Trophoblast cell (in vitro differentiated cells and primary cell): Measurements from ENCODE around the gene PDE4C.

Experiments
- DNase-seq, 2 donors: peaks; one replicate each; pipeline ENCODE4 v3.0.0-alpha.2; 2016
- H2AFZ ChIP-seq: 2 replicates; pipeline ENCODE4 v1.6.1; 2013; ENCODE audit warnings: low read length, moderate library complexity, mild to moderate bottlenecking; ENCODE audit not compliant: insufficient read depth, poor library complexity
- H2AK5ac ChIP-seq: 2 replicates; pipeline ENCODE4 v1.6.1; 2013; ENCODE audit warnings: mild to moderate bottlenecking, low read length
- H2BK120ac ChIP-seq: 2 replicates; pipeline ENCODE4 v1.6.1; 2013; ENCODE audit warnings: low read length, mild to moderate bottlenecking, moderate library complexity; ENCODE audit not compliant: insufficient read depth, poor library complexity
- H2BK12ac ChIP-seq: 2 replicates; pipeline ENCODE4 v1.6.1; 2013; ENCODE audit warnings: mild to moderate bottlenecking, low read length, moderate library complexity
- H2BK5ac ChIP-seq: 2 replicates; pipeline ENCODE4 v1.6.1; 2013; ENCODE audit warnings: low read length, low read depth, moderate library complexity, mild to moderate bottlenecking; ENCODE audit not compliant: poor library complexity
- H3K14ac ChIP-seq: 2 replicates; pipeline ENCODE4 v1.6.1; 2013; ENCODE audit warnings: mild to moderate bottlenecking, low read length
- H3K18ac ChIP-seq: 2 replicates; pipeline ENCODE4 v1.6.1; 2013; ENCODE audit warnings: mild to moderate bottlenecking, low read length
- H3K23ac ChIP-seq: 2 replicates; pipeline ENCODE4 v1.6.1; 2013; ENCODE audit warnings: low read length
- H3K27ac ChIP-seq: 2 replicates; pipeline ENCODE4 v1.5.1; 2013; ENCODE audit warnings: low read depth, mild to moderate bottlenecking, inconsistent platforms, low read length, moderate library complexity
- H3K27me3 ChIP-seq: 2 replicates; pipeline ENCODE4 v1.6.1; 2013; ENCODE audit warnings: inconsistent platforms, mild to moderate bottlenecking, low read length, moderate library complexity; ENCODE audit not compliant: insufficient read depth
- H3K36me3 ChIP-seq, 2 experiments: 1 replicate in 1 of 2; 2 replicates in 1 of 2; pipeline ENCODE4 v1.6.1; 2013; ENCODE audit warnings: low read length in 2 of 2, mild to moderate bottlenecking in 2 of 2, moderate library complexity in 1 of 2; ENCODE audit not compliant: insufficient read depth in 2 of 2, control insufficient read depth in 1 of 2
- H3K4ac ChIP-seq: 2 replicates; pipeline ENCODE4 v1.6.1; 2013; ENCODE audit warnings: low read depth, mild to moderate bottlenecking, low read length, moderate library complexity
- H3K4me1 ChIP-seq, 2 experiments: 1 replicate in 1 of 2; 2 replicates in 1 of 2; pipeline ENCODE4 v1.6.1; 2013; ENCODE audit warnings: low read length in 2 of 2, mild to moderate bottlenecking in 2 of 2, moderate library complexity in 1 of 2; ENCODE audit not compliant: insufficient read depth in 2 of 2, control insufficient read depth in 1 of 2
- H3K4me2 ChIP-seq: 2 replicates; pipeline ENCODE4 v1.6.1; 2013; ENCODE audit warnings: inconsistent platforms, mild to moderate bottlenecking, low read length, moderate library complexity
- H3K4me3 ChIP-seq: 2 replicates; pipeline ENCODE4 v1.5.1; 2013; ENCODE audit warnings: mild to moderate bottlenecking, low read depth, low read length, inconsistent platforms
- H3K79me1 ChIP-seq: one replicate; pipeline ENCODE4 v1.6.1; 2013; ENCODE audit warnings: low read length
- H3K79me2 ChIP-seq: 2 replicates; pipeline ENCODE4 v1.6.1; 2013; ENCODE audit warnings: low read length, mild to moderate bottlenecking; ENCODE audit not compliant: control insufficient read depth, insufficient read depth, poor library complexity
- H3K9ac ChIP-seq: 2 replicates; pipeline ENCODE4 v1.6.1; 2013; ENCODE audit warnings: mild to moderate bottlenecking, low read length
- H3K9me3 ChIP-seq: 2 replicates; pipeline ENCODE4 v1.6.1; 2013; ENCODE audit warnings: low read depth, mild to moderate bottlenecking, control low read depth, inconsistent platforms, low read length; ENCODE audit not compliant: insufficient read depth
- H4K12ac ChIP-seq: 2 replicates; pipeline ENCODE4 v1.6.1; 2013; ENCODE audit warnings: low read depth, mild to moderate bottlenecking, low read length, moderate library complexity
- H4K8ac ChIP-seq: 2 replicates; pipeline ENCODE4 v1.6.1; 2013; ENCODE audit warnings: low read depth, mild to moderate bottlenecking, low read length, moderate library complexity
- H4K91ac ChIP-seq: one replicate; pipeline ENCODE4 v1.6.1; 2013; ENCODE audit warnings: low read depth, mild to moderate bottlenecking, low read length, moderate library complexity
- WGBS: extraction: QIAGEN DNeasy Blood & Tissue Kit; methylation state at CpG from one replicate; pipeline ENCODE4 v1.1.7; 2013; ENCODE audit warnings: missing lambda C conversion rate; ENCODE audit not compliant: insufficient read length, insufficient coverage; ENCODE audit errors: extremely low coverage; 5-methylcytosine and 5-hydroxymethylcytosine counted together

Gene PDE4C

GRCh38 chr19:18239303-18239702 is 13.1 kb upstream of the PDE4C start:
- H3K14ac ChIP-seq = no peak overlapping the region
- H3K27ac ChIP-seq = no peak overlapping the region
- H3K36me3 ChIP-seq = no peaks in the 10 kb centered on the region
- no peak overlapping the region for H3K9ac ChIP-seq
- no peak overlapping the region for H4K91ac ChIP-seq
- no peak overlapping the region for H2BK5ac ChIP-seq
- H2AFZ ChIP-seq = no peak overlapping the region
- DNase-seq = no peak
- H3K4me3 ChIP-seq = no peak overlapping the region
- H3K9me3 ChIP-seq = peaks cover 3% of the 10 kb centered on the region
- WGBS = no CpG with 5 or more reads among the region's 12 CpGs
- no peak overlapping the region for H2BK12ac ChIP-seq
- no peaks in the 10 kb centered on the region for H3K27me3 ChIP-seq
- H3K23ac ChIP-seq = no peak overlapping the region
- no peaks in the 10 kb centered on the region for H3K79me2 ChIP-seq
- no peak overlapping the region for H3K18ac ChIP-seq
- H3K4me1 ChIP-seq = no peaks in the 10 kb centered on the region
- no peaks in the 10 kb centered on the region for H3K79me1 ChIP-seq
- no peak overlapping the region for H2AK5ac ChIP-seq
- H4K8ac ChIP-seq = no peak overlapping the region
- no peak overlapping the region for H3K4me2 ChIP-seq
- H2BK120ac ChIP-seq = no peak overlapping the region
- H3K4ac ChIP-seq = no peak overlapping the region
- no peak overlapping the region for H4K12ac ChIP-seq

- Histone ChIP-seq H3K27me3 (no peaks in the 10 kb centered on the region), H3K4me3 (no peak overlapping the region), H3K4me1 (peaks cover 3 to 6% of the 10 kb centered on the region in 2 experiments), H4K12ac (no peak overlapping the region), H3K9me3 (peaks cover 6% of the 10 kb centered on the region), H3K27ac (no peak overlapping the region), H4K8ac (no peak overlapping the region), H3K14ac (no peak overlapping the region), H3K4me2 (no peak overlapping the region), H2BK12ac (no peak overlapping the region), H3K18ac (no peak overlapping the region), H2AK5ac (no peak overlapping the region), H3K79me1 (no peaks in the 10 kb centered on the region), H2BK5ac (no peak overlapping the region), H3K4ac (no peak overlapping the region), H3K79me2 (no peaks in the 10 kb centered on the region), H2AFZ (no peak overlapping the region), H3K23ac (no peak overlapping the region), H2BK120ac (no peak overlapping the region), H4K91ac (no peak overlapping the region), H3K36me3 (no peaks in the 10 kb centered on the region), H3K9ac (no peak overlapping the region)
- WGBS = no CpG with 5 or more reads among the region's 6 CpGs
- no peak for DNase-seq
Measured at GRCh38 chr19:18234194-18234593, 8.0 kb upstream of the PDE4C start.

- Histone ChIP-seq H3K4me2 (peak overlapping the region; percentile 66), H3K4me1 (peaks cover 3 to 6% of the 10 kb centered on the region in 2 experiments), H3K9ac (no peak overlapping the region), H2AFZ (no peak overlapping the region), H3K4me3 (no peak overlapping the region), H3K23ac (no peak overlapping the region), H2BK120ac (no peak overlapping the region), H3K9me3 (peaks cover 6% of the 10 kb centered on the region), H4K8ac (no peak overlapping the region), H2BK12ac (no peak overlapping the region), H3K4ac (no peak overlapping the region), H3K14ac (no peak overlapping the region), H3K36me3 (no peaks in the 10 kb centered on the region), H4K91ac (no peak overlapping the region), H2AK5ac (no peak overlapping the region), H3K79me2 (no peaks in the 10 kb centered on the region), H2BK5ac (no peak overlapping the region), H3K27me3 (no peaks in the 10 kb centered on the region), H3K79me1 (no peaks in the 10 kb centered on the region), H4K12ac (no peak overlapping the region), H3K27ac (no peak overlapping the region), H3K18ac (no peak overlapping the region)
- WGBS = no CpG with 5 or more reads among the region's 37 CpGs
- peak; percentile 53 to 77 for DNase-seq
Measured at GRCh38 chr19:18233224-18233825, 7.1 kb upstream of the PDE4C start.

- peaks cover 3 to 6% of the 10 kb centered on the region in 2 experiments for H3K4me1 ChIP-seq
- WGBS = no CpG with 5 or more reads among the region's 46 CpGs
Measured at GRCh38 chr19:18232540-18233223, 6.4 kb upstream of the PDE4C start.

More at GRCh38 chr19:18232540-18233223, 6.4 kb upstream of the PDE4C start:
- Histone ChIP-seq H4K12ac (no peak overlapping the region), H3K79me1 (no peaks in the 10 kb centered on the region), H3K9ac (no peak overlapping the region), H2BK5ac (no peak overlapping the region), H2BK12ac (no peak overlapping the region), H4K8ac (no peak overlapping the region), H3K36me3 (no peaks in the 10 kb centered on the region), H3K27me3 (no peaks in the 10 kb centered on the region), H3K4me3 (peak overlapping the region; percentile 39), H4K91ac (no peak overlapping the region), H2BK120ac (no peak overlapping the region), H3K14ac (no peak overlapping the region), H3K18ac (no peak overlapping the region), H3K4me2 (peak overlapping the region; percentile 66), H3K9me3 (peaks cover 6% of the 10 kb centered on the region), H3K4ac (no peak overlapping the region), H3K23ac (peak overlapping the region; percentile 60), H3K79me2 (no peaks in the 10 kb centered on the region), H2AFZ (no peak overlapping the region), H2AK5ac (no peak overlapping the region), H3K27ac (no peak overlapping the region)
- DNase-seq = peak; percentile 37 to 55
